ENCODE results near the gene TCERG1L. TPM values are rescaled to one million over a fixed set of nuclear protein-coding genes. Genes with fewer than 3 reads are reported as not detected.

The TCERG1L gene
- polyA plus RNA-seq, 3 donors: not detected

DNA sequence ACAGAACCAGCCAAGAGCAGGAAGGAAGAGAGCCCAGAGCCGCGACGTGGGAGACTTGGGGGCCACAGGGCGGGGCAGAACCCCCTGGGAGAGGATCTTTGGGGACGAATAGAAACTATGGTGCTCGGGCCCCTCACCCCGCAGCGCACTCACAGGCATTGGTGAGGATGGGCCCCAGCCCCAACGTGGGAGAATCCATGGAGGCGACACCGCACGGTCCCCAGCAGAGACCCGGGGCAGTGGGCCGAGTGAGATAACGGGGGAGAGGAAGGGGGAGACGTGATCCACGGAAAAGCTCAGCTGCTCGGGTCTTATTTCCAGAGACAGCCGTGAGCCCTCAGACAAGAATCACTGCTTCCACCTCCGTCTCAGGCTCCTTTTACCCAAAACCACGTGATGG is 222.4 kb downstream of the TCERG1L start:
- Mint-ChIP-seq H3K9me3 (peaks cover 0 to 12% (median 7%) of the 10 kb centered on the region in 7 donors), H3K36me3 (no peaks in the 10 kb centered on the region), H3K4me1 (no peaks in the 10 kb centered on the region), H3K4me3 (no peak overlapping the region), H3K27me3 (ENCODE audit: low read depth in 3 of 3) (peaks cover 2 to 4% (median 2%) of the 10 kb centered on the region in 3 donors), H3K27ac (no peak overlapping the region)
- TF ChIP-seq, protein P1, sequence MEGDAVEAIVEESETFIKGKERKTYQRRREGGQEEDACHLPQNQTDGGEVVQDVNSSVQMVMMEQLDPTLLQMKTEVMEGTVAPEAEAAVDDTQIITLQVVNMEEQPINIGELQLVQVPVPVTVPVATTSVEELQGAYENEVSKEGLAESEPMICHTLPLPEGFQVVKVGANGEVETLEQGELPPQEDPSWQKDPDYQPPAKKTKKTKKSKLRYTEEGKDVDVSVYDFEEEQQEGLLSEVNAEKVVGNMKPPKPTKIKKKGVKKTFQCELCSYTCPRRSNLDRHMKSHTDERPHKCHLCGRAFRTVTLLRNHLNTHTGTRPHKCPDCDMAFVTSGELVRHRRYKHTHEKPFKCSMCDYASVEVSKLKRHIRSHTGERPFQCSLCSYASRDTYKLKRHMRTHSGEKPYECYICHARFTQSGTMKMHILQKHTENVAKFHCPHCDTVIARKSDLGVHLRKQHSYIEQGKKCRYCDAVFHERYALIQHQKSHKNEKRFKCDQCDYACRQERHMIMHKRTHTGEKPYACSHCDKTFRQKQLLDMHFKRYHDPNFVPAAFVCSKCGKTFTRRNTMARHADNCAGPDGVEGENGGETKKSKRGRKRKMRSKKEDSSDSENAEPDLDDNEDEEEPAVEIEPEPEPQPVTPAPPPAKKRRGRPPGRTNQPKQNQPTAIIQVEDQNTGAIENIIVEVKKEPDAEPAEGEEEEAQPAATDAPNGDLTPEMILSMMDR (IDR thresholded peaks at IDR 0.05): no peak
- Histone ChIP-seq H3K9ac (ENCODE audit: insufficient read depth, low read length, poor library complexity, severe bottlenecking) (no peak overlapping the region), H3K4me1 (ENCODE audit: control insufficient read depth in 1 of 2, insufficient read depth in 2 of 2, low read length in 2 of 2) (no peaks in the 10 kb centered on the region), H3K4me2 (replicated peaks; ENCODE audit: extremely low read depth, low read length, poor library complexity, severe bottlenecking) (no peak overlapping the region), H4K20me1 (ENCODE audit: insufficient read depth, low read length) (no peaks in the 10 kb centered on the region), H3K27ac (ENCODE audit: low read depth in 1 of 2, low read length in 2 of 2) (no peak overlapping the region), H3K4me3 (replicated peaks in 1 of 3; ENCODE audit: low read depth in 2 of 3, low read length in 3 of 3) (no peak overlapping the region), H3K79me2 (ENCODE audit: insufficient read depth, low read length) (no peaks in the 10 kb centered on the region), H3K36me3 (replicated peaks in 1 of 2; ENCODE audit: control insufficient read depth in 1 of 2, insufficient read depth in 2 of 2, low read length in 2 of 2) (no peaks in the 10 kb centered on the region), H3K9me3 (replicated peaks in 1 of 2; ENCODE audit: control insufficient read depth in 1 of 2, insufficient read depth in 1 of 2, low read length in 2 of 2) (no peaks in the 10 kb centered on the region), H2AFZ (ENCODE audit: insufficient read depth, low read depth, low read length, poor library complexity, severe bottlenecking) (no peak overlapping the region), H3K27me3 (ENCODE audit: control insufficient read depth in 2 of 2, insufficient read depth in 2 of 2, low read length in 2 of 2) (no peaks in the 10 kb centered on the region)
- DNase-seq: no peak
- 82% methylated on average over 19 of the region's 21 CpGs for WGBS (ENCODE audit: insufficient coverage)
- intact Hi-C loops (cut with micrococcal nuclease): no loop called here

DNA sequence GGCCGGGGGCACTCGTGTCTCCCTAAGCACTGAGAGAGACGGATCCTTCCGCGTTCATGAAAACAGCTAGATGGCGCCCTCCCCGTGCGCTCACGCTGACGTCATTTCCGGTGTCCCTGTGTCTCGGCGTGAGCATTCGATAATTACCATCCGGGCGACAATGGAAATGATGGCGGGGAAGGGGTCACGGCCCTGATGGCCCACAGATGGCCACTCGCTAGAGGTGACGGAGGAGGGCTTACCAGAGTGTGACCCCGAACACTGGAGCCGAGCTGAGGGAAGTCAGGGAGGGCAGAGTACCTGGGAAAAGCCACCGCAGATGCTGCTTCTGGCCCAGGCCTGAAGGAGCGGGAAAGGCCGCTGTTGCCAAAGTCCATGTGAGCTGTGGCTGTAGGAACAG is 222.9 kb downstream of the TCERG1L start:
- H3K9ac ChIP-seq (ENCODE audit: insufficient read depth, low read length, poor library complexity, severe bottlenecking): no peak overlapping the region
- intact Hi-C loops (cut with micrococcal nuclease): no loop called here
- no peaks in the 10 kb centered on the region for H3K36me3 ChIP-seq (replicated peaks in 1 of 2; ENCODE audit: control insufficient read depth in 1 of 2, insufficient read depth in 2 of 2, low read length in 2 of 2)
- no peak for DNase-seq
- no peak overlapping the region for H3K4me2 ChIP-seq (replicated peaks; ENCODE audit: extremely low read depth, low read length, poor library complexity, severe bottlenecking)
- no peaks in the 10 kb centered on the region for H3K4me1 Mint-ChIP-seq
- no peak overlapping the region for H3K4me3 Mint-ChIP-seq
- WGBS (ENCODE audit: insufficient coverage): 86% methylated on average over 25 of the region's 25 CpGs
- H3K27me3 ChIP-seq (ENCODE audit: control insufficient read depth in 2 of 2, insufficient read depth in 2 of 2, low read length in 2 of 2): no peaks in the 10 kb centered on the region
- peaks cover 0 to 12% (median 7%) of the 10 kb centered on the region in 7 donors for H3K9me3 Mint-ChIP-seq
- no peaks in the 10 kb centered on the region for H3K36me3 Mint-ChIP-seq
- no peak overlapping the region for H2AFZ ChIP-seq (ENCODE audit: insufficient read depth, low read depth, low read length, poor library complexity, severe bottlenecking)
- no peaks in the 10 kb centered on the region for H4K20me1 ChIP-seq (ENCODE audit: insufficient read depth, low read length)
- H3K27ac ChIP-seq (ENCODE audit: low read depth in 1 of 2, low read length in 2 of 2): no peak overlapping the region
- H3K27ac Mint-ChIP-seq: no peak overlapping the region
- no peaks in the 10 kb centered on the region for H3K9me3 ChIP-seq (replicated peaks in 1 of 2; ENCODE audit: control insufficient read depth in 1 of 2, insufficient read depth in 1 of 2, low read length in 2 of 2)
- H3K4me3 ChIP-seq (replicated peaks in 1 of 3; ENCODE audit: low read depth in 2 of 3, low read length in 3 of 3): no peak overlapping the region
- H3K79me2 ChIP-seq (ENCODE audit: insufficient read depth, low read length): no peaks in the 10 kb centered on the region
- H3K27me3 Mint-ChIP-seq (ENCODE audit: low read depth in 3 of 3): peaks cover 2 to 4% (median 2%) of the 10 kb centered on the region in 3 donors
- no peaks in the 10 kb centered on the region for H3K4me1 ChIP-seq (ENCODE audit: control insufficient read depth in 1 of 2, insufficient read depth in 2 of 2, low read length in 2 of 2)
- TF ChIP-seq, protein P1 (IDR thresholded peaks at IDR 0.05): no peak
